Fibroblast of peridontal ligament (primary cell): ENCODE results near the gene PSMB10.
"Not testable (repeated sequence)": the region's sequence is repeated elsewhere in the genome, so short reads cannot be mapped to it uniquely, and the experiment has no call there.

Experiments
- DNase-seq: peaks from one replicate; pipeline ENCODE4 v3.0.0-alpha.2; 2010; ENCODE audit errors: extremely low read depth

The PSMB10 gene

DNA sequence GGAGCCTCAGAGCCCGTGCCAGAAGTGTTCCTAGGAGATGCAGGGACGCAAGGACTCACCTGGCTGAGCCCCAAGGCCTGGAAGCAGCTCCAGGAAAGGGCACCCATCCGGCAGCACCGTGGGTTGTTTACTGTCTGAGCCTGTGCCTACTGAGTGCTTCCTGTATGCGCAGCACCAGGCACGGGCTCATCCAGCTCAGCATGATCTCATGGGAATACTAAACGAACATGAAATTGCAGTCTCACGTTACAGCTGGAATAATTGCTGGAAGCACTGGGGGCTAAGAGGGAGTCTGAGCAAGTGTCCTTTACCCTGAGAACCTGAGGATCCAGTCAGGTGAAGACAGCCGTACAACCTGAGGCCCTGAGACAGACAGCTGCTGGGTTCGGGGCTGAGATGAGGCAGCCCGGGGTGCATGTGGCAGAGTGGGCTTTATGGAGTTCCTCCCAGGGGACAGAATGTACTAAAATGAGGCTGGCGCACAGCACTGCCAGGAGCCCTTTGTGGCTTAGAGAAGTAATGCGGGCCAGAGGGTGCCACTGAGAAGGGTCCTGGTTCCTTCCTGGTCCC, 10.4 kb downstream of the PSMB10 start:
- DNase-seq: peak; percentile 61

DNA sequence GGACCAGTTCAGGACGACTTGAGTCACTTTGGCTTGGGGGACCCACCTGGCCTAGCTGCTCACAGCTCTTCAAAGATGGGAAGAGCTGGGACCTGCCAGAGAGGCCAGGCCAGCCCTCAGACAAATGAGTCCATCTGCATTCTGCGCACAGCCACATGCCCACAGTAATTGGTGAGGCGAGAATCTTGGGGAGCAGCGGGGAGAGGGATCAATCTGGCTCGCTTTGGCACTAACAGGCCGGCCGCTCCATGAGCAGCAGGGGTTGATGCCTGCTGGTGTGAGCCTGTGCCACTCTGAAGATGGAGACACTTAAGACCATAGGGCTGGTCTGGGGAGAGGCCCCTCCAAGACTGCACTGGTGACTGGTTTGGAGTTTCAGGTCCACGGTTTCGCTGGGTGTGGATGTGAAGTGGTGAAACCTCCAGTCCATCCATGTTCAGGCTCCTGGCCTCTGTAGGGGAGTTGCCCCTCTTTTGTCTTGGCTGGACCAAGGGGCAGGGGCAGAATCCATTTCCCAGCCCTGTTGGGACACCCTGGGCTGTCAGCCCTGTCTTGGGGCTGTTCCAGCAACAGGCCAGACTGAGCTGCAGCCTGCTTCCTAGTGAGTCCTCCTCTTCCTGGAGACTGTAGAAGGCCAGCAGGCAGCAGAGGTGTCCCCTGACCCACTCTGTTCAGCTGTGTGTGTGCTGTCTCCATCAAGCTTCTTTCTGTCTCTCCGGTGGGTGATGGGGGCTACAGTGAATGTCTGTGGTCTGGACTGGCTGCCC, 12.3 kb downstream of the PSMB10 start:
- DNase-seq: no peak

DNA sequence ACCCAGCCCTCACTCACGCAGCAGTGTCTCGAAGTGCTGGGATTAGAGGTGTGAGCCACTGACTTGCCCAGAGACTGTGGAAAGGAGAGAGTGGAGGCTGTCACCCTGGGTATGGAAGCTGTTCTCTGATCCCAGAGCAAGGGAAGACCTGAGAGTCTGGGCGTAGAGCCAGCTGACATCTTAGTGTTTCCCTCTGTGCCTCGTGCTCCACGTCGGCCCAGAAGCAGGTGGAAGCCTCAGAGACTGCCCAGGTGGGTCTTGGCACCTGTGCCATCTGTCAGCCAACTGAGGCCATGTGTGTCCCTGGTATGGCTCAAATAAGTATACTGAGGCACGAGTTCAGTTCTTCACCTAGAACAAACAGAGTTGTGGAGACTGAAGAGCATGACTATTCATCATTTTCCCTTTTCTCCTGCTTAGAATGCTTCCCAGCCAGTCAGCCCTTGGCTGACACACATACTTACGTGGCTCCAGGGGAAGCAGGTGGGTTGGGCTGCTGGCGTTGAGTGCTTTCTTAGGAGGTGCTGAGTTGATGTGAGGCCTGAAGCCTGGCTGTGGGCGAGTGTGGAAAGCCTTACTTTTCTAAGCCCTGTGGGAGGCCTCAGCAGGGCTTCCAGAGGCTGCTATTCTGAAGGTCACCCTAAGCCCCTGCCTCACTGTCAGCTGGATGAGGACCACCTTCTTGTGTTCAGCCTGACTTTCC, 13.1 kb downstream of the PSMB10 start:
- no peak for DNase-seq

DNA sequence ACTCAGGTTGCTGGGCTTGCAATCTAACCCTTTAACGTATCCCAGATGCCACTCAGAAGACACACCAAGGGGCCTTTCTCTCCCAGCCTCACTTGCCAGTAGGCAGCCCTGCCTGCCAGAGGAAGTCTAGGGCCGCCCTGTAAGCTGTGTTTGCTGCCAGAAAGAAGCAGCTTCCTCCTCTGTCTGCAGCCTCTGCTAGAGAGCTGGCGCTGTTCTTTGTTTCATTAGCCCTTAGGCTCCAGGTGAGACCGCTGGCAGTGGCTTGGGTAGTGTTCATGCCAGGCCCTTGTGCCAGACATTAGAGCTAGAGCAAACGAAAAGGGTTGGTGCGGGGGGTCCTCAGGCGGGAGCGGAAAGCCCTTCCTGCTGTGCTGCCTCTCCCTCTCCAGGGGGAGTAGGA, 13.9 kb downstream of the PSMB10 start:
- DNase-seq: no peak

DNA sequence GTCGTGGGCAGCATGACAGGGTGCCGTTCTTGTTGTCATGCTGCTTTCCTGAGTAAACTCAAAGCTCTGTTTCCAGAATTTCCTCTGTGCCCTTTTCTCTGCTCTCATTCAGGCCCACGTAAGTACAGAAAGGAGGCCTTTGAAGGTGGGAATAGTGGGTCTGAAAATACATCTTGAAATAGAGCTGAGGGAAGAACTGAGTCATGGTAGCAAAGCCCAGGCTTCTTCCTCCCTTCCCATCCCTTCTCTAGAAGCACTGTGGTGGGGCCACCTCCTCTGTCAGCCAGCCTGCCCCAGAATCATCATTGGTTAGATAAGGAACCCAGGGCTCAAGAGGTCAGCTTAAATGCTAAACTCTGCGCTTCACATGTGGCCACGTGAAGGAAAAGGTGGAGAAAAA, 14.4 kb downstream of the PSMB10 start:
- no peak for DNase-seq

DNA sequence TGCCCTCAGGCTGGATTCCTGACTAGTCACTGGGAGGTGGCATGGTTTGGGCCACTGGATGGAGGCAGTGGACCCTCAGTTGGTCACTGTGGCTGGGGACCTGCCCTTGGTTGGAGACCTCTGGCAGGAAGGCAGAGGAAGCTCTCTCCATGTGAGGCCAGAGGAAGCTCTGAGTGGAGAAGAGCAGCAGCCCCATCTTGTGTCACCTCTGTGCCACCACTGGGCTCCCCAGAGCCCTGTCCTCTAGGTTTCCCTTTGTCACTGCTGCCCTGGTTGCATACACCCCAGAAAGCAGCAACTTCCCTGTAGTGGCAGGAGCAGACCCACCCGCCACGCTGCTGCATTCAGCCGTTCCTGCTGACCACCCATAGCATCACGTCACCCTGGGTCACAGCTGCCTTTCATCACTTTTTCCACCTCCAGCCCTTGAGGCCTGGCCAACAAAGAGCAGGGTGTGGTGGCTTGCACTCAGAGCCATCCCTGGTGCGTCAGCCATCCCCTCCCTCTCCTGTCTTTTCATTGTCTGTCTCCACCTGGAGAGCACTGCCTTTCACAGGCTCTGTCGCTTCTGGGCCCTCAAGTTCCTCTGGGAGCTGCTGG, 16.9 kb downstream of the PSMB10 start:
- DNase-seq: no peak

DNA sequence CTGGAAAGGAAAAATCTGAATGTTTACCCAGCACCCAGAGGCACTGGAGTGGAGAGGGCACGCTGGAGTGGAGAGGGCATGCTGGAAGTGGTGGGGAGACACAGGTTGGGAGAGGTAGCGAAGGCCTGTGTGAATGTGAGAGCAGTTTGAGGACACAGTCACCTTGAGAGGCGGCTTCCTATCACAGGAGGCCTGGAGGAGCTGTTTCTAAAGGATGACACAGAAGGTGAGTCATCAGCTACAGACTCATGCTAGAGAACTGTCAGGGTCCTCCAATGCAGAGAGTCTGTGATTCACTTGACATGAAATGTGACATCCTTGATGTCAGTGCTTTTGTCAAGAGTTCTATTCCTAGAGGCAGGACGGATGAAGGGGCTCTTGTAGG, 18.8 kb downstream of the PSMB10 start:
- peak; percentile 54 for DNase-seq

DNA sequence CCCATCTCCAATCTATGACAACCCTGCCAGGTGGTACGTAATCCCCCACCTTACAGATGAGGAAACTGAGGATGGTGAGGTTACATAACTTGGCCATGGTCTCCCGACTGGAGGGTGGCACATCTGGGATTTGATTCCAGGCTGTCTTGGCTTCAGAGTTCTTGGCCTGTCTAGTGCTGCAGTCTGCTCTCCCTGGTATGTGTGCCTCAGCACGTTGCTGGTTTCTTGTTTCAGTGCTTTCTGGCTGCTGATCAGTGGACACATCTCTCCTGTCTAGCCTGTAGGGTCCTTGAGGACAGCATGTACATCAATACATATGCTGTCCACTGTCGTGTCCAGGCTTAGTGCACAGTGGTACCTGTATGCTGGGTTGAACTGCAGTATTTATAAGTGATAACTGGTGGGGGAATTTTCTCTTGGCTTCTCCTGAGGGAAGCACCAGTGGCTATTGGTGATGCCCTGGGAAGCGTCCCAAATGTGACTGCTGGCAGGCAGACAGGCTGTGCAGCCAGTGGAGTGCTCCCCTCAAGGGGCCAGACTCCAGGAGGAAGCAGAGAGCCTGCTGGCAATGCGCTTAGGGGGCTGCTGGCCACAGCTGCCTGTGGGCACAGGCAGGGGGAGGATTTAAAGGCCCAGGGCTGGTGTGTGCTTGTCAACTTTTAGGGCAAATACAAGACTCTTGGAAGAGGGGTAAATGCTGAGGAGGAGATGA, 19.4 kb downstream of the PSMB10 start:
- DNase-seq: peak; percentile 50

DNA sequence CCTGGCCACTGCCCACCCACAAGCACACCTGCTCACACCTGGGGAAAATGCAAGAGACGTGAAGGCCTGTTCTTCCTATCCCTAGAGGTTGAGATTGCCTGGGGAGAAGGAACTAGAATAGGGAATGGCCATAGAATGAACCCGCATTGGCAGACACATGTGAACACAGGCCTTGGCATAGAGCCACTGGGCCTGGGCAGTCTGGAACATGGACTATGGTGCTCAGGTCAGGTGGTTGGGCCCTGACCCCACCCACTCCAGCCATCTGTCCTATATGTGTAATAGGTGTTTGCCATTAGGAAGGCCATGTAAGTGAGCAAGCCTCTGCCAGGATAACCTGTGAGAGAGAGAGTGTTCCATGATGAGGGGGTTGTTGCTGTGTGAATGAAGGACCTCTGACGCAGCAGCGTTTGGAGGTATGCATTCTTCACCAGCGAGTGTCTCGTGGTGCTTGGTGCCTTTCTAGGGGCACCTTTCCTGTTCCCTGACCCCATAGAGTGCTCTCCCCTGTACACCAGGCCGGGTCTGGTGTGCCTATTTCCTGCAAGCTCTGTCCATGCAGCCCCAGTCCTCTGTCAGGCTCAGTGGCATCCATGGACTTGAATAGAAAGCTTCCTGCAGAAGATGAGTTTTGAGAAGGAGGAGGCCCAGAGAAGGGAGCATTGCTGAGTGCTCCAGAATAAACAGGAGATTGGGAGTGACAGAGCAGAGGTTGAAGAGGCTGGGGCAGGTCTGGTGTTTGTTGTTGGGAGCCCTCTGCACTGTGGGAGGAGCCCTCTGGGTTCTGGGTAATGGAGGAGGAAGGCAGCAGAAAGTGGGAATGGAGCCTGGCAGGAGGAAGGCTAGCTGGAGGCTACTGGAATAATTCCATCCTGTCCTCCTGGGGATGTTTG, 20.6 kb downstream of the PSMB10 start:
- no peak for DNase-seq

DNA sequence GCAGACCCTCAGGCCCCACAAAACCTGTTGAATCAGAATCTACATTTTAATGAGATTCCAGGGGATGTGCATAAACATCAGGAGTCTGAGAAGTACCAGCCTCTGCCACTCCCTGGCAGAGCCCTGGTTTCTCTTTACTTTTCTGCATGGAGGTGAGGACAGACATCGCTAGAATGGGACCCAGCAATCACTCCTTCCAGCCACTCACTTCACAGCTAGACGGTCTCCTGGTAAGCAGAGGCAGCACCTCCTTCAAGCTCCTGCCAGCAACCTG, 21.2 kb downstream of the PSMB10 start:
- not testable (repeated sequence) for DNase-seq

DNA sequence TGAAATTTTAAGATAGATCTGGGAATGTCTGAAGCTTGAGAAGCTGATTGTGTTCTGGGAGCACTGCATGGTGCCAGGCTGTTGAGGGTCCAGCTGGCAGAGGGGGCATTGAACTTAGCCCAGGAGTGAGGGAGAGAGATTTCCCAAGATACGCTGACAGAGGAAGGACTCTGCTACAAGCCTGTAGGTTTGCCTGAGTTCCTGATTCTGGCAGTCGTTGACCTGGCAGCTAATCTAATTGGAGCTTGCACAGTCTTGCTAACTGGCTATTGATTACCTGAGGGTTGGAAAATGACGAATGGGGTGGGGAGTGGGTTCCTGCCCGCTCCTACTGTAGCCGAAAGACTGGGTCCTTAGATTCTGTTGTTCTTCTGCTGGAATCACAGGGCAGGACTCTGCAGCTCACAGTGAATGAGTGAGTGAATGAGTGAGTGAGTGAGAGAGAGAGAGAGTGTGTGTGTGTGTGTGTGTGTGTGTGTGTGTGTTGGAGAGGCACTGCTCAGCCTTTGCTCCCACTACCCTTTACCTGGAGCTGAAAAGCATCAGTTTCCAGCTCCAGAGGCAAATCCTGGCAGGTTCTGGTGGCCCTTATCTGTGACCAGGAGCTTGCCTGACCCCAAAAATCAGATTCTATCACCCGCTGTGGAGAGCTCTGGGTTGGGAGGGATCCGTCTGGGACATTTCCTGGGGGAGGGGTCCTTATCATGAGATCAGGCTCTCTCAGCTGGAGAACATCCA, 21.7 kb downstream of the PSMB10 start:
- DNase-seq: no peak

DNA sequence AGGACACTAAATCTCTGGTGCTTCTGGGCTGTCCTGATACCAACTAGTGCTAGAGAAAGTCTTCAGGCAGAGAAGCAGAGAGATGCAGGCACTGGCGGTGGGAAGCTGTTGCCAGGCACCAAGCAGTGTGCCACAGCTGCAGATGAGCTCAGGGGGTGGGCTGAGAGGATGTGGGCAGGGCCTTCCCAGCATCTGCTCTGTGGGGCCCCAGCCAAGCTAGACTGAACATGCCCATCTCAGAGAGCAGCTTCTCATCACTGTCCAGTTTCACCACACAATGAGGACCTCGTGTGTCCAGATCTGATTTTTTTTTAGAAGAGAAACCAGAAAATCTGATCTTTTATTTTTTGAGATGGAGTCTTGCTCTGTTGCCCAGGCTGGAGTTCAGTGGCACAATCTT, 26.5 kb downstream of the PSMB10 start:
- peak; percentile 85 for DNase-seq

DNA sequence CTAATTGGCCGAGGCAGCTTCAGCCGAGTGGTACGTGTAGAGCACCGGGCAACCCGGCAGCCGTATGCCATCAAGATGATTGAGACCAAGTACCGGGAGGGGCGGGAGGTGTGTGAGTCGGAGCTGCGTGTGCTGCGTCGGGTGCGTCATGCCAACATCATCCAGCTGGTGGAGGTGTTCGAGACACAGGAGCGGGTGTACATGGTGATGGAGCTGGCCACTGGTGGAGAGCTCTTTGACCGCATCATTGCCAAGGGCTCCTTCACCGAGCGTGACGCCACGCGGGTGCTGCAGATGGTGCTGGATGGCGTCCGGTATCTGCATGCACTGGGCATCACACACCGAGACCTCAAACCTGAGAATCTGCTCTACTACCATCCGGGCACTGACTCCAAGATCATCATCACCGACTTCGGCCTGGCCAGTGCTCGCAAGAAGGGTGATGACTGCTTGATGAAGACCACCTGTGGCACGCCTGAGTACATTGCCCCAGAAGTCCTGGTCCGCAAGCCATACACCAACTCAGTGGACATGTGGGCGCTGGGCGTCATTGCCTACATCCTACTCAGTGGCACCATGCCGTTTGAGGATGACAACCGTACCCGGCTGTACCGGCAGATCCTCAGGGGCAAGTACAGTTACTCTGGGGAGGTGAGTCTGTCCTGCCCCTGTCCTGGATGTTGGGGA, 27.5 kb downstream of the PSMB10 start:
- no peak for DNase-seq

DNA sequence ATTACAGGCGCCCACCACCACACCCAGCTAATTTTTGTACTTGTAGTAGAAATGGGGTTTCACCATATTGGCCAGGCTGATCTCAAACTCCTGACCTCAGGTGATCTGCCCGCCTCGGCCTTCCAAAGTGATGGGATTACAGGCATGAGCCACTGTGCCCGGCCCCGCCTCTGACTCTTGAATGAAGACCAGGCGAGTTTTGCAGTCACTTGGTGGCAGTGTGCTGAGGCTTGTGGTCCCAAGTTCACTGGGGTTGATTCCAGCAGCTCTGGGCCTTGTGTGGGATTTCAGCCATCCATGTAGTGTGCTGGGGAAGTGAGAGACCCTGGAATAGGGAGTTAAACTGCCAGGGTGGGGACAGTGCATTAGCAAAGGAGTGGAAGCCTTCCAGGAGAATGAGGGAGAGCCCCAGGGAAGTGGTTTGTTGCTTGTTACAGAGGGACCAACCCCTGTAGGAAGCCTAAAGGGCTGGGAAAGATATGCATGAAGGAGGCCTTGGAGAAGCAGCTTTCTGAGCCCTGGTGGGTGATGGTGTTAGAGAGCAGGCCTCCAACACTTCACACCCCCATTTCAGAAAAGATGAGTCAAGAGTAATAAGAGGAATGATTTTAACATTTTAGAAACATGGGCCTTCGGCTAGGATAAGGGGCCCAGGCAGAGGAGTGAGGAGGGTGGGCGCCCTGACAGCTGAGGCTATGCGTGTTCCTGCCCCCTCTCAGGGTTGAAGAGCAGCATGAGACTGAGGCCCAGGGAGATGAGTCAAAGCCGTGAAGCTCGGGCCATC, 29.1 kb downstream of the PSMB10 start:
- DNase-seq: no peak

DNA sequence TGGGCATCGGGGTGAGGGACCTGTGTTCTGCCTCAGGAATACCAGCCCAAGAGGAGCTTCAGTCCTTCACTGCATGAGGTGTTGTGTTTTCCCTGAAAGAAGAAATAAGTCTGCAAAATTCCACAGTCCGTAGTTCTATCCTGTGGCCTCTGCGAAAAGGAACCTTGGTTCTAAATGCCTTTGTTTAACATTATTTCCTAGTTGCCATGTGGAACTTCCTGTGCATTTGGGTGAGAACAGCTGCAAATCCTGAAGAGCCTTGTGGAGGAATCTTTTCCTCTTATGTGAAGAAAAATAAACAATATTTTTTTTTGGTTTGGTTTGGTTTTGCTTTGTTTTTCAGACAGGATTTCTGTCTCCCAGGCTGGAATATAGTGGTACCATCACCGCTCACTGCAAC, 33.8 kb downstream of the PSMB10 start:
- DNase-seq: no peak

DNA sequence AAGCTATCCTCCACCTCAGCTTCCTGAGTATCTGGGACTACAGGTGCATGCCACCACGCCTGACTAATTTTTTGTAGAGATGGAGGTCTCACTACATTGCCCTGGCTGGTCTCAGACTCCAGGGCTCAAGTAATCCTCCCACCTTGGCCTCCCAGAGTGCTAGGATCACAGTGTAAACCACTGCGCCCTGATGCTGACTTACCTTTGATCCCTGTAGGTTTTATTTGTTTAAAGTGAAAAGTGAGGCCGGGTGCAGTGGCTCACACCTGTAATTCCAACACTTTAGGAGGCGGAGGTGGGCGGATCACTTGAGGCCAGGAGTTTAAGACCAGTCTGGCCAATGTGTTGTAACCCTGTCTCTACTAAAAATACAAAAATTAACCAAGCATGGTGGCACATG, 34.9 kb downstream of the PSMB10 start:
- no peak for DNase-seq

DNA sequence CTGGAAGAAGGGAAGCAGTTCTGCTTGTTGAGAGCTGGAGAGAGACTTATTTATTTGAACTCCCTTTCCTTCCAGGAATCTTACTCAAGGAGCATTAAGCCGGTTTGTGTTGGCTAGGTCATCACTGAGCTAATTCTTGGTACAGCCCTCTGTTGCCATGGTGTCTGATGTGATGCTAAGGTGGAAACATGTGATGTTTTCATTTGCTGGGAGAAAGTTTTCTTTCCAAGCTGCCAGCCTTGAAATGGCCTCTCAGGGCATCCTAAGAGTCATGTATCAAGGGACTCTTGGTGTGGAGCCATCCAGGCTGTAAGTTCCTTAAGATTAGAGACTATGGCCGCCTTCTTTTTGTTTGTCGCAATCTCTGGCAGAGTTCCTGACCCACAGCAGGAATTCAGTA, 39.4 kb downstream of the PSMB10 start:
- peak; percentile 69 for DNase-seq

DNA sequence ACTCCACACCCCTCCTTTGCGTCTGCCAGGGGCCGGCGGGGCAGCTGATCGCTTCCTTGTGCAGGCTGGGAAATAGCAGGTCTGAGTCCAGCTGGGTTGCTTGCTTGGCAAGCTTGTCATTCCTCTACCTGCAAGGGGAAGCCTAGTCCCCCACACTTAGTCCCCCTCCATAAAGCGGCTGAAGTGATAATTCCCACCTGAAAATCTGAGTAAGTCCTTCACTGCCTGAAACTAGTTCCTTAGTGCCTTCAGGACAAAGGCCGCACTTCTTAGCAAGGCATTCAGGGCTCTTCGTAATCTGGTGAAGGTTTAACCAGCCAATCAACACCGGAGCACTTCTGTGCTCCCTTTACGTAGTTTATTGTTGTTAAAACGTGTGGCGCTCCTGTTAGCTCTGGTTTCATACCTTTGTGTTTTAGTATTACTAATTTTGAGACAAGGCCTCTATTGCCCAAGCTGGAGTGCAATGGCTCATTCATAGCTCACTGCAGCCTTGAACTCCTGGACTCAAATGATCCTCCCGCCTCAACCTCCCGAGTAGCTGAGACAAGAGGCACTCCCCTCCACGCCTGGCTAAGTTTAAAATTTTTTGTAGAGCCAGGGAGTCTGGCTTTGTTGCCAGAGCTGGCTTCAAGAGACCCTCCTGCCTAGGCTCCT, 42.8 kb downstream of the PSMB10 start:
- peak; percentile 19 for DNase-seq
